Keratinocyte (primary cell): Measurements from ENCODE around the gene SFXN1.

Experiments
- EZH2 ChIP-seq: IDR thresholded peaks from one replicate; pipeline ENCODE4 v1.6.1; 2012; ENCODE audit warnings: inconsistent platforms, mild to moderate bottlenecking, low read length, moderate library complexity
- TF ChIP-seq, protein P1 (sequence below), 3 experiments: IDR thresholded peaks in 1 of 3; conservative IDR thresholded peaks in 1 of 3; optimal IDR thresholded peaks in 1 of 3; 2 replicates in 2 of 3; 3 replicates in 1 of 3; pipeline versions ENCODE3 to v1.5.1; 2011; ENCODE audit warnings: low read length in 3 of 3, mild to moderate bottlenecking in 3 of 3, moderate library complexity in 2 of 3, control low read depth in 1 of 3, inconsistent platforms in 1 of 3; ENCODE audit not compliant: insufficient read depth in 2 of 3; ENCODE audit errors: extremely low read depth in 1 of 3

DNA sequence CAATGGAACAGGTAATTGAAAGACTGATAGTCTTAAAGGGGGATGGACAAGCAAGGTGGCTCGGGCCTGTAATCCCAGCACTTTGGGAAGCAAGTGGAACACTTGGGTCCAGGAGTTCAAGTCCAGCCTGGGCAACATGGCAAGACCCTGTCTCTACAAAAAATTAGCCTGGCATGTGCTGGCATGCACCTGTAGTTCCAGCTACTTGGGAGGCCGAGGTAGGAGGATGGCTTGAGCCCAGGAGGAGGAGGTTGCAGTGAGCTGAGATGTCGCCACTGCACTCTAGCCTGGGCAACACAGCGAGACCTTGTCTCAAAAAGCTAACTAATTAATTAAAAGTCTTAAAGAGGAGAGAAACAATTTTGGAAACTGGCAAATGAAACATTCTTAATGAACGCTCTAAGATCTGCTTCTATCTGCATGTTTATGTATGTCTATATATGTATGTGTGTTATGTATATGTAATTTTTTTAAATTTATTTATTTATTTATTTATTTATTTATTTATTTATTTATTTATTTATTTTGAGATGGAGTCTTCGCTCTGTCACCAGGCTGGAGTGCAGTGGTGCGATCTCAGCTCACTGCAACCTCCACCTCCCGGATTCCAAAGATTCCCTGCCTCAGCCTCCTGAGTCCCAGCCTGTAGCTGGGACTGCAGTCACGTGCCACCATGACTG, 80.6 kb downstream of the SFXN1 start:
- TF ChIP-seq, protein P1, sequence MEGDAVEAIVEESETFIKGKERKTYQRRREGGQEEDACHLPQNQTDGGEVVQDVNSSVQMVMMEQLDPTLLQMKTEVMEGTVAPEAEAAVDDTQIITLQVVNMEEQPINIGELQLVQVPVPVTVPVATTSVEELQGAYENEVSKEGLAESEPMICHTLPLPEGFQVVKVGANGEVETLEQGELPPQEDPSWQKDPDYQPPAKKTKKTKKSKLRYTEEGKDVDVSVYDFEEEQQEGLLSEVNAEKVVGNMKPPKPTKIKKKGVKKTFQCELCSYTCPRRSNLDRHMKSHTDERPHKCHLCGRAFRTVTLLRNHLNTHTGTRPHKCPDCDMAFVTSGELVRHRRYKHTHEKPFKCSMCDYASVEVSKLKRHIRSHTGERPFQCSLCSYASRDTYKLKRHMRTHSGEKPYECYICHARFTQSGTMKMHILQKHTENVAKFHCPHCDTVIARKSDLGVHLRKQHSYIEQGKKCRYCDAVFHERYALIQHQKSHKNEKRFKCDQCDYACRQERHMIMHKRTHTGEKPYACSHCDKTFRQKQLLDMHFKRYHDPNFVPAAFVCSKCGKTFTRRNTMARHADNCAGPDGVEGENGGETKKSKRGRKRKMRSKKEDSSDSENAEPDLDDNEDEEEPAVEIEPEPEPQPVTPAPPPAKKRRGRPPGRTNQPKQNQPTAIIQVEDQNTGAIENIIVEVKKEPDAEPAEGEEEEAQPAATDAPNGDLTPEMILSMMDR (optimal IDR thresholded peaks at IDR 0.05 in 1 of 3, IDR thresholded peaks at IDR 0.05 in 1 of 3, conservative IDR thresholded peaks at IDR 0.05 in 1 of 3; ENCODE audit: extremely low read depth in 1 of 3, insufficient read depth in 2 of 3, low read length in 3 of 3), result no peak
- TF ChIP-seq EZH2, result no peak
